PFSK-1 (cell line): ENCODE measurements around the gene DGCR8.

Experiments
- REST ChIP-seq, 2 experiments: IDR thresholded peaks; 2 replicates each; pipeline versions ENCODE4 v1.6.1 to v1.8.0; 2011 to 2012; ENCODE audit warnings: low read depth in 2 of 2, low read length in 2 of 2, control low read depth in 1 of 2, inconsistent platforms in 1 of 2, mild to moderate bottlenecking in 1 of 2, moderate library complexity in 1 of 2; ENCODE audit not compliant: insufficient read depth in 1 of 2
- TAF1 ChIP-seq: IDR thresholded peaks from 2 replicates; pipeline ENCODE4 v1.6.1; 2012; ENCODE audit warnings: low read length, control low read depth, borderline replicate concordance; ENCODE audit not compliant: insufficient read depth

- TF ChIP-seq TAF1 = no peak
- TF ChIP-seq REST (IDR thresholded peaks at IDR 0.05; ENCODE audit: insufficient read depth in 1 of 2, low read depth in 2 of 2, low read length in 2 of 2) = no peak
Observed at GRCh38 chr22:20061481-20061861, 18.6 kb upstream of the DGCR8 start.
